ENCODE data around the gene ATP5PO. TPM values are rescaled to one million over a fixed set of nuclear protein-coding genes. Genes with fewer than 3 reads are reported as not detected.

Gene ATP5PO
- total RNA-seq, 4 donors from 2014 or later, result 133 to 311 (median 214) TPM

GRCh38 chr21:33901412-33902288 lies 14.0 kb downstream of the ATP5PO start:
- Histone ChIP-seq H3K4me3 (no peak overlapping the region), H3K36me3 (peaks cover 0 to 52% of the 10 kb centered on the region in 2 donors), H3K4me1 (peaks cover 0 to 30% (median 0%) of the 10 kb centered on the region in 3 donors), H3K9me3 (no peaks in the 10 kb centered on the region), H3K27me3 (no peaks in the 10 kb centered on the region), H3K27ac (peak overlapping the region in 3 of 4 donors; percentile 31 to 45 (median 37))
- ATAC-seq, result peak; percentile 57
- 69% methylated on average over 10 of the region's 13 CpGs; no CpG with 5 or more reads in 1 of the 2 donors for WGBS, 2 donors (ENCODE audit: low coverage in 1 of 2)
- TF ChIP-seq EP300 (IDR thresholded peaks at IDR 0.05), result no peak
- no peak for TF ChIP-seq POLR2A (IDR thresholded peaks at IDR 0.05)
- peak in 3 of 4 experiments; percentile 25 to 53 (median 30) for TF ChIP-seq CTCF (IDR thresholded peaks at IDR 0.05)
- TF ChIP-seq POLR2AphosphoS5 (IDR thresholded peaks at IDR 0.05), result no peak

- ATAC-seq, result no peak
- Histone ChIP-seq H3K9me3 (no peaks in the 10 kb centered on the region), H3K27ac (peak overlapping the region in 3 of 4 donors; percentile 74 to 79 (median 74)), H3K4me1 (peaks cover 0 to 42% (median 8%) of the 10 kb centered on the region in 3 donors), H3K36me3 (peaks cover 0 to 28% of the 10 kb centered on the region in 2 donors), H3K4me3 (no peak overlapping the region), H3K27me3 (no peaks in the 10 kb centered on the region)
- no peak for TF ChIP-seq EP300 (IDR thresholded peaks at IDR 0.05)
- TF ChIP-seq CTCF (IDR thresholded peaks at IDR 0.05), result no peak
- no peak for TF ChIP-seq POLR2AphosphoS5 (IDR thresholded peaks at IDR 0.05)
- TF ChIP-seq POLR2A (IDR thresholded peaks at IDR 0.05), result no peak
- WGBS, 2 donors (ENCODE audit: low coverage in 1 of 2), result 58 to 83% methylated on average over 2 to 5 of the region's 5 CpGs
Measured at GRCh38 chr21:33899199-33899598, 16.4 kb downstream of the ATP5PO start.

DNA sequence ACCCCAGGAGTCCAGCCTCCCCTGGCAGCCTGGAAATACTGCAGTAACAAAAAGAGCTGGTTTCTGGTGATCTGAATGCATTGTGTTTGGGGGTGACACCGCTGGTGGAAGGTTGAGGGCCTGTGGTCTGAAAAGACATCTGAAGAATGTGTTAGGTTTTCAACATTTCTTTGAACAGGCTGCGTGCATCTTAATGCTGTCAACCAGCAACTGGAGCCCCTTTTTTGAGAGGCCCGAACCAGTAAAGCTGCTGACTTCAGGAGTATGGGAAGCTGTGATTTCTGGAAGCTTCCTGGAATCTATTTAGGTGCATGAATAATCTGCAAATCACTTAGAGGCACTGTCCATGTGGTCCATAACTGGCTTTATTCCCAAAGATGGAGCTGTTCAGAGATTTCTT lies 17.0 kb downstream of the ATP5PO start:
- ATAC-seq, result no peak
- TF ChIP-seq POLR2A (IDR thresholded peaks at IDR 0.05) (no peak), CTCF (IDR thresholded peaks at IDR 0.05) (no peak), EP300 (IDR thresholded peaks at IDR 0.05) (no peak), POLR2AphosphoS5 (IDR thresholded peaks at IDR 0.05) (no peak)
- no peaks in the 10 kb centered on the region for H3K27me3 ChIP-seq
- peaks cover 0 to 45% (median 8%) of the 10 kb centered on the region in 3 donors for H3K4me1 ChIP-seq
- WGBS, 2 donors (ENCODE audit: low coverage in 1 of 2), result 77 to 100% methylated on average over 2 to 3 of the region's 3 CpGs
- no peak overlapping the region for H3K4me3 ChIP-seq
- peak overlapping the region in 3 of 4 donors; percentile 74 to 79 (median 74) for H3K27ac ChIP-seq
- H3K36me3 ChIP-seq, result peaks cover 0 to 22% of the 10 kb centered on the region in 2 donors
- H3K9me3 ChIP-seq, result no peaks in the 10 kb centered on the region

DNA sequence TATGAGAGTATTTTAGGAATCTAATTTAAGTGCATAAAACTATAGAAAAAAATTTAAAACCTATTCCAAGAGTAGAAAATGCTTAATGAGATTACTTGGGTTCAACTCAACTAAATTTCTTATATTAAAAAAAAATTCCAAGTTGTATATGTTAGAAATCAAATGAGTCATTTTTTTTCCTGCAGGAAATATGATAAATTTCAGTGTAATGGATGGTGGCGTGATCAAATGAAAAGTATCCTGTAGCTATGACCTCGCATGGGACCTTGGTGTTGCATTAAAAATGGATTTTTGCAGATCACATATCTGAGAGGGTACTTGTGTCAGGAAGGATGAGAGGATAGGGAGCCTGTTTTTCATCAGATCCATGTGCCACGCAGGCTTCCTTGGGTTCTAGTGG lies 17.9 kb downstream of the ATP5PO start:
- 89 to 100% methylated on average over 3 of the region's 3 CpGs for WGBS, 2 donors (ENCODE audit: low coverage in 1 of 2)
- H3K4me3 ChIP-seq, result no peak overlapping the region
- peaks cover 0 to 13% of the 10 kb centered on the region in 2 donors for H3K36me3 ChIP-seq
- H3K27me3 ChIP-seq, result no peaks in the 10 kb centered on the region
- TF ChIP-seq POLR2AphosphoS5 (IDR thresholded peaks at IDR 0.05), result no peak
- TF ChIP-seq EP300 (IDR thresholded peaks at IDR 0.05), result no peak
- TF ChIP-seq POLR2A (IDR thresholded peaks at IDR 0.05), result no peak
- no peak for TF ChIP-seq CTCF (IDR thresholded peaks at IDR 0.05)
- ATAC-seq, result no peak
- H3K9me3 ChIP-seq, result no peaks in the 10 kb centered on the region
- H3K27ac ChIP-seq, result no peak overlapping the region
- H3K4me1 ChIP-seq, result peaks cover 0 to 45% (median 8%) of the 10 kb centered on the region in 3 donors
